Astrocyte (in vitro differentiated cells and primary cell): ENCODE measurements around the gene CIDEA.

Source experiments
- CTCF ChIP-seq: IDR thresholded peaks from 2 replicates; pipeline ENCODE4 v1.5.1; 2011; ENCODE audit warnings: low read depth, mild to moderate bottlenecking, inconsistent platforms, low read length, moderate library complexity; ENCODE audit not compliant: insufficient read depth
- EZH2 ChIP-seq: IDR thresholded peaks from 2 replicates; pipeline ENCODE4 v1.6.1; 2012; ENCODE audit warnings: mild to moderate bottlenecking, low read length, inconsistent platforms; ENCODE audit not compliant: insufficient read depth

GRCh38 chr18:12239431-12239830 lies 14.7 kb upstream of the CIDEA start:
- TF ChIP-seq CTCF, result no peak
- no peak for TF ChIP-seq EZH2
